ENCODE measurements around the gene PMPCB. TPM values are rescaled to one million over a fixed set of nuclear protein-coding genes. Genes with fewer than 3 reads are reported as not detected.

The PMPCB gene
- polyA plus RNA-seq, 2 donors = 32.9 to 47.4 TPM

DNA sequence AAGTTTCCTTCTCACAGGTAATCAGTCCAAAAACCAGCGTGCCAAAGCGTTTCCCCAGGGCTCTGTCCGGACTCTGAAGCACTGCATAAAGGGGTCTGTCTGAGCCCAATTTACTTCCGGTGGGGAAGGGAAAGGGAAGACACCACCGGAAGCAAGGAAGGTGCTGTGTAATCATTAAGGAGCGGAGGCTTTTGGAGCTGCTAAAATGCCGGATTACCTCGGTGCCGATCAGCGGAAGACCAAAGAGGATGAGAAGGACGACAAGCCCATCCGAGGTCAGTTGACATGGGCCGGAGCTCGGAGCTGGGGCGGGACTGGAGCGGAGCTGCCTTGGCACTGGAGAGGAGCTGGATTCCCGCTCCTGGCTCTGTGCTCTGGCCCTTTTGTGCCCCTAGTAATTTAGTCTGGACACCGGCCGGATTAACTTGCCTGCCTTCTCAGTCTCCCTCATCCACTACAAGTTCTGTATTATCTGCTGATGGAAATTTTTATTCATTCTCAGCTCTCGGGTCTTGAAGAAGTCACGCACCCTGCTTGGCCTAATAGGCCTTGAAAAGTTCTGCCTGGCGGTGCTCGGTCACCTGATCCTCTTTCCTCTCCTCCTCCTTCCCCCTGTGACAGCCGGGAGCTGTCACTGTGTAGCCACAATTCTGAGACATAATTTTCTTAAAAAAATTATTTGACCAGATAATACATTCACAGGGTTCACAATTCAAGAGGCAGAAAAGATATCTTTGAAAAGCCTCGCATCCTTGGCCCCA is 50.5 kb downstream of the PMPCB start, which contains the start of gene PSMC2:
PSMC2 (plus strand) TSS at position 137 of the 761 bp plus-strand sequence; CDS start at position 206, 69 bp downstream.
- H3K4me1 ChIP-seq (ENCODE audit: control insufficient read depth in 2 of 2, insufficient read depth in 2 of 2, low read length in 1 of 2) = peaks cover 0 to 3% of the 10 kb centered on the region in 2 donors
- H3K27me3 ChIP-seq (ENCODE audit: control insufficient read depth in 1 of 2, insufficient read depth in 2 of 2, low read length in 2 of 2) = no peaks in the 10 kb centered on the region
- no peaks in the 10 kb centered on the region for H3K9me3 ChIP-seq (ENCODE audit: control insufficient read depth in 2 of 2, insufficient read depth in 1 of 2, low read depth in 1 of 2, low read length in 1 of 2)
- peaks cover 0 to 2% of the 10 kb centered on the region in 2 donors for H3K36me3 ChIP-seq (ENCODE audit: control insufficient read depth in 2 of 2, insufficient read depth in 2 of 2, low read length in 1 of 2)
- 0 to 1% methylated on average over 25 of the region's 25 CpGs for WGBS, 2 donors
- H3K4me3 ChIP-seq (ENCODE audit: low read depth in 1 of 2, low read length in 2 of 2) = peak within 1 kb of the TSS; percentile 79 to 95
- H3K27ac ChIP-seq (ENCODE audit: low read depth in 2 of 2, low read length in 1 of 2) = peak within 1 kb of the TSS; percentile 84 to 94

DNA sequence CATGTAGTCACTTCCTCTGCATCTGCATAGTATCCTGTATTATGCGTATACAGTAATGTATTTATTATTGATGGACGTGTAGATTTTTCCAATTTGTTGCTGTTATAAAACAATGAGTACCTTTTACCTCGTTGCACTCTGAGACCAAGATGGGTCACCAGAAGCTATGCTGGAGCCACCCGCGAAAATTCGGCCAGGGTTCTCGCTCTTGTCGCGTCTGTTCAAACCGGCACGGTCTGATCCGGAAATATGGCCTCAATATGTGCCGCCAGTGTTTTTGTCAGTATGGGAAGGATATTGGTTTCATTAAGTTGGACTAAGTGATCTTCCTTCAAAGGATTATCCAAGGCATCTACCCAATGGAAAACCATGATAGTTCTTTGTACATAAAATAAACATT is 51.2 kb downstream of the PMPCB start:
- WGBS, 2 donors = 10 to 21% methylated on average over 13 of the region's 13 CpGs
- Histone ChIP-seq H3K4me1 (ENCODE audit: control insufficient read depth in 2 of 2, insufficient read depth in 2 of 2, low read length in 1 of 2) (peaks cover 0 to 3% of the 10 kb centered on the region in 2 donors), H3K36me3 (ENCODE audit: control insufficient read depth in 2 of 2, insufficient read depth in 2 of 2, low read length in 1 of 2) (peaks cover 0 to 2% of the 10 kb centered on the region in 2 donors), H3K9me3 (ENCODE audit: control insufficient read depth in 2 of 2, insufficient read depth in 1 of 2, low read depth in 1 of 2, low read length in 1 of 2) (no peaks in the 10 kb centered on the region), H3K27ac (ENCODE audit: low read depth in 2 of 2, low read length in 1 of 2) (peak overlapping the region in 1 of 2 donors; percentile 3), H3K4me3 (ENCODE audit: low read depth in 1 of 2, low read length in 2 of 2) (peak overlapping the region; percentile 16 to 95), H3K27me3 (ENCODE audit: control insufficient read depth in 1 of 2, insufficient read depth in 2 of 2, low read length in 2 of 2) (no peaks in the 10 kb centered on the region)

DNA sequence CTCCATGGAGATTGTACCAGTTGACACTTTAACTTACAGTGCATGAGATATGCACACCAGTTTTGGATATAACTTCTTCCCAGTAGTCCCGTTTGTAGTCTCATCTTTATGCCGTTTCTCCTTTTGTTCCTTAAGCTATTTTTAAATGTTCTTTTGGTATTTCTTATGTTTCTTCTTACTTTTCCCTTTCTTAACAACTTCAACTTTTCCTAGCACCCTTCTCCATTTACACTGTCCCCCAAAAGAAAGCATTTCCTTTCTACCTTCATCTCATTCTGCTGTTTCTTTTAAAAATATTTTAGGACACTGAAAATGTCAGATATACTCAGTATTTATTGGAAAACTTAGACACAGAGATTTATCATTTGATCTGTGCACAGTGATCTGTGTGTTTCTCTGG is 51.7 kb downstream of the PMPCB start:
- WGBS, 2 donors = 24 to 29% methylated on average over 2 of the region's 2 CpGs
- Histone ChIP-seq H3K36me3 (ENCODE audit: control insufficient read depth in 2 of 2, insufficient read depth in 2 of 2, low read length in 1 of 2) (peaks cover 0 to 2% of the 10 kb centered on the region in 2 donors), H3K27ac (ENCODE audit: low read depth in 2 of 2, low read length in 1 of 2) (no peak overlapping the region), H3K4me1 (ENCODE audit: control insufficient read depth in 2 of 2, insufficient read depth in 2 of 2, low read length in 1 of 2) (peaks cover 0 to 3% of the 10 kb centered on the region in 2 donors), H3K9me3 (ENCODE audit: control insufficient read depth in 2 of 2, insufficient read depth in 1 of 2, low read depth in 1 of 2, low read length in 1 of 2) (no peaks in the 10 kb centered on the region), H3K4me3 (ENCODE audit: low read depth in 1 of 2, low read length in 2 of 2) (peak overlapping the region in 1 of 2 donors; percentile 95), H3K27me3 (ENCODE audit: control insufficient read depth in 1 of 2, insufficient read depth in 2 of 2, low read length in 2 of 2) (no peaks in the 10 kb centered on the region)

DNA sequence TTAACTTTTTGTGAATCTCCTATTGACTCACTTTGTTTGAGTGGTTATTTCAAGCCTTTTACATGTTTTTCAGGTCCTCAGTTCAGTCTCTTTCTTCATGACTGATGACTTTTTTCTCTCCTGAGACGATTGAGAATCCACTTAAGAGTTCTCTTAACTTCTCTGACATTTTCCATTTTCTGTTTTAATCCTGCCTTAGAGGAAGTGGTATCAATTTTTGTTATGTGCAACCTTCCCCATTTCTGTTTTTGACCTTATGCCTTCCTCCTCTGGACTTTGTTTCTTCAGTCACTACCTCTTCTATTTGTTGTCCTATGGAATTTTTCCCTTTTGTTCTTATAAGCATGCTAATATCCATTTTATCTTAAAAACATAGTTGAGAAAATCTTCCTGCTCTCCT is 52.6 kb downstream of the PMPCB start:
- 49 to 57% methylated on average over 1 of the region's 1 CpG for WGBS, 2 donors
- Histone ChIP-seq H3K27me3 (ENCODE audit: control insufficient read depth in 1 of 2, insufficient read depth in 2 of 2, low read length in 2 of 2) (no peaks in the 10 kb centered on the region), H3K27ac (ENCODE audit: low read depth in 2 of 2, low read length in 1 of 2) (no peak overlapping the region), H3K36me3 (ENCODE audit: control insufficient read depth in 2 of 2, insufficient read depth in 2 of 2, low read length in 1 of 2) (peaks cover 0 to 5% of the 10 kb centered on the region in 2 donors), H3K4me1 (ENCODE audit: control insufficient read depth in 2 of 2, insufficient read depth in 2 of 2, low read length in 1 of 2) (peaks cover 0 to 3% of the 10 kb centered on the region in 2 donors), H3K9me3 (ENCODE audit: control insufficient read depth in 2 of 2, insufficient read depth in 1 of 2, low read depth in 1 of 2, low read length in 1 of 2) (no peaks in the 10 kb centered on the region), H3K4me3 (ENCODE audit: low read depth in 1 of 2, low read length in 2 of 2) (no peak overlapping the region)

Other genes with a start within 250 kb of the PMPCB start
- gene FBXL13, start 222.6 kb upstream of the PMPCB start, polyA plus RNA-seq = under 1 TPM in 1 of 2 donors, not detected in 1; 0.08 TPM
- 10 to 100 TPM; 14.5 to 17.7 TPM for gene ARMC10, start 222.3 kb upstream of the PMPCB start, polyA plus RNA-seq
- gene NAPEPLD, start 148.3 kb upstream of the PMPCB start, polyA plus RNA-seq = 1 to 10 TPM; 1.1 to 1.7 TPM
- gene DNAJC2, start 47.3 kb downstream of the PMPCB start, polyA plus RNA-seq = 10 to 100 TPM; 15.6 to 18.5 TPM
- gene PSMC2, start 50.2 kb downstream of the PMPCB start, polyA plus RNA-seq = 100 to 1,000 TPM in 1 of 2 donors, 10 to 100 TPM in 1; 57.9 to 115 TPM
- gene SLC26A5, start 148.8 kb downstream of the PMPCB start, polyA plus RNA-seq = under 1 TPM; 0.01 to 0.06 TPM

All from esophagus (tissue), 2 donors.